SK-N-SH (cell line): ENCODE results near the gene ANK2. TPM values are rescaled to one million over a fixed set of nuclear protein-coding genes. Genes with fewer than 3 reads are reported as not detected.

Source experiments
- CTCF ChIA-PET: fragments of 300-600, 350-600 bp; formaldehyde crosslinking; extraction: SDS; loops from one replicate; lab custom pipeline; 2021; lab: Yijun Ruan, JAX
- POLR2A ChIA-PET: fragments of 350-600 bp; sonication (Branson Sonifier 250); formaldehyde crosslinking; extraction: SDS; loops from one replicate; lab custom pipeline; 2020; ENCODE audit warnings: antibody characterized with exemption, inconsistent platforms; lab: Yijun Ruan, JAX
- DNase-seq: peaks from one replicate; pipeline ENCODE4 v3.0.0; 2012
- H2AFZ ChIP-seq: fragments of 200-600 bp; sonication (generic); 2 replicates; pipeline ENCODE4 v1.8.1; 2016; ENCODE audit warnings: antibody characterized with exemption, mild to moderate bottlenecking, low read depth
- H3F3A ChIP-seq: fragments of 200-600 bp; sonication (generic); replicated peaks from 2 replicates; pipeline ENCODE3; 2016; ENCODE audit warnings: antibody characterized with exemption, mild to moderate bottlenecking; ENCODE audit not compliant: insufficient read depth
- H3K27ac ChIP-seq, 2 experiments: fragments of 200-500 bp in 1 of 2; fragments of 200-600 bp in 1 of 2; sonication (Bioruptor generic) in 1 of 2; sonication (generic), shearing (Covaris generic) in 1 of 2; 2 replicates each; pipeline versions ENCODE4 v1.5.1 to v1.6.1; 2014 to 2016; ENCODE audit warnings: low read depth in 2 of 2, inconsistent platforms in 1 of 2, low read length in 1 of 2, mild to moderate bottlenecking in 1 of 2, mixed read lengths in 1 of 2
- H3K27me3 ChIP-seq: fragments of 200-600 bp; sonication (generic), shearing (Covaris generic); 2 replicates; pipeline ENCODE4 v1.6.1; 2016; ENCODE audit warnings: mixed run types; ENCODE audit not compliant: insufficient read depth
- H3K36me3 ChIP-seq, 2 experiments: fragments of 200-500 bp in 1 of 2; fragments of 200-600 bp in 1 of 2; sonication (Bioruptor generic) in 1 of 2; sonication (generic) in 1 of 2; replicated peaks in 1 of 2; 2 replicates each; pipeline versions ENCODE3 to v1.5.1; 2014 to 2016; ENCODE audit warnings: low read length in 1 of 2, mild to moderate bottlenecking in 1 of 2; ENCODE audit not compliant: insufficient read depth in 2 of 2, control insufficient read depth in 1 of 2
- H3K4me1 ChIP-seq, 2 experiments: fragments of 200-500 bp in 1 of 2; fragments of 200-600 bp in 1 of 2; sonication (Bioruptor generic) in 1 of 2; sonication (generic), shearing (Covaris generic) in 1 of 2; 2 replicates each; pipeline versions ENCODE4 v1.5.1 to v1.6.1; 2014 to 2016; ENCODE audit warnings: low read depth in 1 of 2, low read length in 1 of 2, mixed run types in 1 of 2; ENCODE audit not compliant: insufficient read depth in 2 of 2, control insufficient read depth in 1 of 2
- H3K4me2 ChIP-seq: fragments of 200-600 bp; sonication (generic), shearing (Covaris generic); 2 replicates; pipeline ENCODE4 v1.6.1; 2017; ENCODE audit warnings: mixed run types
- H3K4me3 ChIP-seq, 2 experiments: fragments of 200-500 bp in 1 of 2; fragments of 200-600 bp in 1 of 2; sonication (Bioruptor generic) in 1 of 2; sonication (generic), shearing (Covaris generic) in 1 of 2; 2 replicates each; pipeline versions ENCODE4 v1.5.1 to v1.8.1; 2014 to 2016; ENCODE audit warnings: low read depth in 2 of 2, inconsistent platforms in 1 of 2, low read length in 1 of 2, mild to moderate bottlenecking in 1 of 2, mixed read lengths in 1 of 2, moderate library complexity in 1 of 2
- H3K79me2 ChIP-seq: fragments of 200-600 bp; sonication (generic); 2 replicates; pipeline ENCODE4 v1.8.1; 2017; ENCODE audit warnings: mild to moderate bottlenecking; ENCODE audit not compliant: insufficient read depth
- H3K9ac ChIP-seq: fragments of 200-600 bp; sonication (generic); 2 replicates; pipeline ENCODE4 v1.6.1; 2017; ENCODE audit warnings: mixed run types
- H3K9me2 ChIP-seq: fragments of 200-600 bp; sonication (generic); 2 replicates; pipeline ENCODE4 v1.6.1; 2017; ENCODE audit warnings: mixed run types
- H3K9me3 ChIP-seq: fragments of 200-600 bp; sonication (generic); 2 replicates; pipeline ENCODE4 v1.6.1; 2017; ENCODE audit warnings: mixed run types, mild to moderate bottlenecking, moderate library complexity
- H4K20me1 ChIP-seq: fragments of 200-600 bp; sonication (generic); 2 replicates; pipeline ENCODE4 v1.6.1; 2017; ENCODE audit warnings: mild to moderate bottlenecking, mixed run types; ENCODE audit not compliant: insufficient read depth
- CHD2 ChIP-seq: fragments of 150-350 bp; IDR thresholded peaks from 2 replicates; pipeline ENCODE4 v1.6.1; 2018; ENCODE audit warnings: low read length; ENCODE audit not compliant: partially characterized antibody
- ELF1 ChIP-seq: IDR thresholded peaks from 2 replicates; pipeline ENCODE4 v1.4.0; 2012
- EZH2phosphoT487 ChIP-seq: fragments of 200-600 bp; sonication (generic); IDR thresholded peaks from 2 replicates; pipeline ENCODE4 v1.6.1; 2017; ENCODE audit warnings: low read depth, mixed run types, mild to moderate bottlenecking, antibody characterized with exemption, moderate library complexity, borderline replicate concordance
- FOSL2 ChIP-seq: IDR thresholded peaks from 2 replicates; pipeline ENCODE4 v1.4.0; 2012; ENCODE audit warnings: low read depth, mild to moderate bottlenecking, moderate library complexity, borderline replicate concordance
- FOXM1 ChIP-seq: IDR thresholded peaks from 2 replicates; pipeline ENCODE4 v1.4.0; 2012; ENCODE audit warnings: low read depth, mild to moderate bottlenecking
- GABPA ChIP-seq: IDR thresholded peaks from 2 replicates; pipeline ENCODE4 v1.4.0; 2012; ENCODE audit warnings: low read depth, mild to moderate bottlenecking
- MEF2A ChIP-seq: IDR thresholded peaks from 2 replicates; pipeline ENCODE4 v1.4.0; 2012; ENCODE audit warnings: low read depth, borderline replicate concordance
- NFIC ChIP-seq: IDR thresholded peaks from 2 replicates; pipeline ENCODE4 v1.4.0; 2012; ENCODE audit warnings: borderline replicate concordance
- NRF1 ChIP-seq: IDR thresholded peaks from 2 replicates; pipeline ENCODE4 v1.6.1; 2012; ENCODE audit warnings: low read depth, mild to moderate bottlenecking, low read length
- SMC3 ChIP-seq: IDR thresholded peaks from 2 replicates; pipeline ENCODE4 v1.6.1; 2012; ENCODE audit warnings: low read depth, low read length, improper control_type of control experiment
- TCF12 ChIP-seq: IDR thresholded peaks from 2 replicates; pipeline ENCODE4 v1.4.0; 2012
- TEAD4 ChIP-seq: IDR thresholded peaks from 2 replicates; pipeline ENCODE4 v1.4.0; 2012; ENCODE audit warnings: mild to moderate bottlenecking, borderline replicate concordance; ENCODE audit not compliant: insufficient read depth
- YY1 ChIP-seq: IDR thresholded peaks from 2 replicates; pipeline ENCODE4 v1.4.0; 2012; ENCODE audit warnings: low read depth, mild to moderate bottlenecking
- WGBS: methylation state at CpG from one replicate; pipeline ENCODE4 v1.1.6; 2017; ENCODE audit warnings: low lambda C conversion rate; 5-methylcytosine and 5-hydroxymethylcytosine counted together
- polyA plus RNA-seq, 3 experiments: library from polyadenylated mRNA; depleted of rRNA; stranded (reverse); fragments of >200 nt; gene quantifications; 2 replicates each; pipeline ENCODE4 v1.2.3, GENCODE V29; 2012
- TF ChIP-seq, protein P1 (sequence below): fragments of 150-350 bp; IDR thresholded peaks from 2 replicates; pipeline ENCODE4 v1.6.1; 2017; ENCODE audit warnings: antibody characterized with exemption, low read length, low read depth, borderline replicate concordance
- TF ChIP-seq, protein P2 (sequence below): IDR thresholded peaks from 2 replicates; pipeline ENCODE4 v1.4.0; 2012; ENCODE audit warnings: low read depth, borderline replicate concordance
- TF ChIP-seq, protein P3 (sequence below): IDR thresholded peaks from 2 replicates; pipeline ENCODE4 v1.4.0; 2012; ENCODE audit warnings: low read depth

Gene ANK2
- polyA plus RNA-seq, 1 of the 3 experiments (the other 2 are of a cell fraction): 0.69 TPM

DNA sequence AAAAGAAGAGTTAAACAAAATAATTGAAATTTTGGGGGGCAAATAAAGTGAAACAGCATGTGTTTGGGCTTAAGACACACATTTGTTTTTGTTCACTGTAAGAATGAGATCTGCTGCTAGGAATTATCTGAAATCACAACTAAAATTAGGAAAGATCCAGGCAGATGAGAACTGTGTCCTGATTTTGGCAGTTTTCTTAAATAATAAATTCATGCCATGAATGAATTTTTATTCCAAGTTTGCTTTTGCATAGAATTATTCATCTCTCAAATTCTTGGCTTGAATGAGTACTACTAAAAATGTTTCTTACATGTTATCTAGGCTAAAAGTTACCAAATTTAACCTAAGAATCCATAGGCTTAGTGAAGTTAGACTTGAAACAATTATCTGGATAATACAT is 321.7 kb downstream of the ANK2 start:
- no peaks in the 10 kb centered on the region for H3K79me2 ChIP-seq
- H3K4me3 ChIP-seq: no peak overlapping the region
- no peaks in the 10 kb centered on the region for H3F3A ChIP-seq
- no peak overlapping the region for H2AFZ ChIP-seq
- H4K20me1 ChIP-seq: no peaks in the 10 kb centered on the region
- H3K9ac ChIP-seq: no peak overlapping the region
- no peak overlapping the region for H3K4me2 ChIP-seq
- no peaks in the 10 kb centered on the region for H3K9me2 ChIP-seq
- no peaks in the 10 kb centered on the region for H3K9me3 ChIP-seq
- peaks cover 0 to 9% of the 10 kb centered on the region in 2 experiments for H3K36me3 ChIP-seq
- CTCF ChIA-PET: interaction anchor here (1.2 to 1.6 kb wide), 2 partner anchors 24 to 265 kb away, joined by 3 to 4 read pairs; no protein-coding TSS in a partner anchor
- no peak for DNase-seq
- TF ChIP-seq CHD2: no peak
- TF ChIP-seq GABPA: no peak
- TF ChIP-seq, protein P1, sequence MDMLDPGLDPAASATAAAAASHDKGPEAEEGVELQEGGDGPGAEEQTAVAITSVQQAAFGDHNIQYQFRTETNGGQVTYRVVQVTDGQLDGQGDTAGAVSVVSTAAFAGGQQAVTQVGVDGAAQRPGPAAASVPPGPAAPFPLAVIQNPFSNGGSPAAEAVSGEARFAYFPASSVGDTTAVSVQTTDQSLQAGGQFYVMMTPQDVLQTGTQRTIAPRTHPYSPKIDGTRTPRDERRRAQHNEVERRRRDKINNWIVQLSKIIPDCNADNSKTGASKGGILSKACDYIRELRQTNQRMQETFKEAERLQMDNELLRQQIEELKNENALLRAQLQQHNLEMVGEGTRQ: no peak
- no peak for TF ChIP-seq NRF1
- TF ChIP-seq, protein P2, sequence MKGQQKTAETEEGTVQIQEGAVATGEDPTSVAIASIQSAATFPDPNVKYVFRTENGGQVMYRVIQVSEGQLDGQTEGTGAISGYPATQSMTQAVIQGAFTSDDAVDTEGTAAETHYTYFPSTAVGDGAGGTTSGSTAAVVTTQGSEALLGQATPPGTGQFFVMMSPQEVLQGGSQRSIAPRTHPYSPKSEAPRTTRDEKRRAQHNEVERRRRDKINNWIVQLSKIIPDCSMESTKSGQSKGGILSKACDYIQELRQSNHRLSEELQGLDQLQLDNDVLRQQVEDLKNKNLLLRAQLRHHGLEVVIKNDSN: no peak
- TF ChIP-seq EZH2phosphoT487: no peak
- POLR2A ChIA-PET: no interaction called here
- no peaks in the 10 kb centered on the region; a peak in 1 of 4 replicates for H3K4me1 ChIP-seq
- H3K27ac ChIP-seq: no peak overlapping the region
- H3K27me3 ChIP-seq: no peaks in the 10 kb centered on the region

DNA sequence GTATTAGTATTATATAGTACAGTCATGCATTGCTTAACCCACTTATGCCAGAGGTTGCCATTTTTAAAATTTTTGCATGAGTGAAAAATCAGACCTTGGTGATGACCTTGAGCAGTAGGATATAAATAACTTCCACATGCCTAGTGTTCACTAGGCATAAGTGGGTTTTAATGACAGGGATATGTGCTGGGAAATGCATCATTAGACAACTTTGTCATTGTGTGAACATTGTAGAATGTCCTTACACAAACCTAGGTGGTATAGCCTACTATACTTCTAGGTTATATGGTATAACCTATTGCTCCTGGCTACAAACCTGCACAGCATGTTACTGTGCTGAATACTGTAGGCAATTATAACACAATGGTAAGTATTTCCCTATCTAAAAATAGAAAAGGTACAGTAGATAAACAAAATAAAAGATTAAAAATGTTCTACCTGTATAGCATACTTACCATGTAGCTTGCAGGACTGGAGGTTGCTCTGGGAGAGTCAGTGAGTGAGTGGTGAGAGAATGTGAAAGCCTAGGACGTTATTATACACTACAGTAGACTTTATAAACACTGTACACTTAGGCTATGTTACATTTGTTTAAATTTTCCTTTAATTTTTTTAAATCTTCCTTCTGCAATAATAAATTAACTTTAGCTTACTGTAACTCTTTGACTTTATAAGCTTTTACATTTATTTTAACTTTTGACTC is 326.7 kb downstream of the ANK2 start:
- POLR2A ChIA-PET: no interaction called here
- Histone ChIP-seq H3K9me3 (no peaks in the 10 kb centered on the region), H3K27ac (no peak overlapping the region), H3K27me3 (no peaks in the 10 kb centered on the region), H3K9me2 (no peaks in the 10 kb centered on the region), H2AFZ (no peak overlapping the region), H3K36me3 (peaks cover 0 to 2% of the 10 kb centered on the region in 2 experiments), H3K79me2 (no peaks in the 10 kb centered on the region), H3K4me1 (no peaks in the 10 kb centered on the region; a peak in 1 of 4 replicates), H4K20me1 (no peaks in the 10 kb centered on the region), H3F3A (no peaks in the 10 kb centered on the region), H3K4me2 (no peak overlapping the region), H3K4me3 (no peak overlapping the region), H3K9ac (no peak overlapping the region)
- no peak for DNase-seq
- 62% methylated on average over 1 of the region's 1 CpG for WGBS
- TF ChIP-seq FOSL2 (no peak), ELF1 (no peak), YY1 (no peak), NFIC (no peak), SMC3 (no peak), FOXM1 (no peak), TEAD4 (no peak), MEF2A (no peak), TCF12 (no peak)
- TF ChIP-seq, protein P3, sequence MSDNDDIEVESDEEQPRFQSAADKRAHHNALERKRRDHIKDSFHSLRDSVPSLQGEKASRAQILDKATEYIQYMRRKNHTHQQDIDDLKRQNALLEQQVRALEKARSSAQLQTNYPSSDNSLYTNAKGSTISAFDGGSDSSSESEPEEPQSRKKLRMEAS: no peak
- CTCF ChIA-PET: interaction anchor here (0.6 kb wide), 1 partner anchor 269 kb away, joined by 3 read pairs; no protein-coding TSS in a partner anchor
